SK-N-DZ (cell line): ENCODE data around the gene KCNMB3.

ENCODE experiments used
- DNase-seq: peaks from one replicate; pipeline ENCODE4 v3.0.0-alpha.2; 2015; ENCODE audit warnings: low spot score

Gene KCNMB3

DNA sequence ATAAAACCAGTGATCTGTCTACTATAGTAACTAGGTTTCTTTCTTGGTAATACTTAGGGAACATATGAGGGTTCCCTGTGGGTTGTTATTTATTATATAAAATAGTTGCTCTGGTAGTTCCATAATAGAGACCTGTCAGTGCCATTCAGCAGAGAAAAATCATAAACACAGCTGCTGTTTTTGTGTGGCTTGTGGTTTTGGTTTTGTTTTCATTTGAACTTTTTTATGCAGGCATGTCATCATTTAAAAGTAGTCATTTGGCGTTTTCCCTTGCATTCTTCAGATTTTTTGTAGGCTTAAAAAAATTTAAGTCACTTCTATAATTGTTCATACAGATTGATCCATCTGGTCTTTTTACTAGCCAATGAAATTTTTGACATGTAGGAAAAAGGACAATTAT, 54.8 kb downstream of the KCNMB3 start:
- no peak for DNase-seq

- no peak for DNase-seq
Measured at GRCh38 chr3:179194931-179195330, 56.0 kb downstream of the KCNMB3 start.
